CD14-positive monocyte (primary cell): ENCODE data around the gene TUT7. TPM values are rescaled to one million over a fixed set of nuclear protein-coding genes. Genes with fewer than 3 reads are reported as not detected.

Source experiments
- DNase-seq, 3 donors: peaks; one replicate each; pipeline ENCODE4 v3.0.0-alpha.2; 2011 to 2022
- H2AFZ ChIP-seq: 2 replicates; pipeline ENCODE4 v1.6.0; 2012; ENCODE audit warnings: mild to moderate bottlenecking, low read depth, low read length, inconsistent platforms; ENCODE audit not compliant: insufficient read depth, poor library complexity, severe bottlenecking
- H3K27ac ChIP-seq, 2 donors: 1 replicate in 1 of 2; 2 replicates in 1 of 2; pipeline ENCODE4 v1.5.1; 2012 to 2013; ENCODE audit warnings: low read length in 2 of 2, control low read depth in 1 of 2, inconsistent platforms in 1 of 2, low read depth in 1 of 2, mild to moderate bottlenecking in 1 of 2
- H3K27me3 ChIP-seq, 2 donors: one replicate each; pipeline versions ENCODE4 v1.6.0 to v1.6.1; 2011 to 2013; ENCODE audit warnings: low read length in 2 of 2; ENCODE audit not compliant: control insufficient read depth in 2 of 2, insufficient read depth in 2 of 2
- H3K36me3 ChIP-seq, 2 donors: replicated peaks in 1 of 2; 1 replicate in 1 of 2; 2 replicates in 1 of 2; pipeline versions ENCODE4 v1.5.1 to v1.6.1; 2012 to 2013; ENCODE audit warnings: low read length in 2 of 2, control low read depth in 1 of 2, inconsistent platforms in 1 of 2, mild to moderate bottlenecking in 1 of 2; ENCODE audit not compliant: insufficient read depth in 2 of 2, control insufficient read depth in 1 of 2
- H3K4me1 ChIP-seq, 2 donors: 1 replicate in 1 of 2; 2 replicates in 1 of 2; pipeline versions ENCODE4 v1.5.1 to v1.6.1; 2012 to 2013; ENCODE audit warnings: low read length in 2 of 2, control low read depth in 1 of 2, inconsistent platforms in 1 of 2, mild to moderate bottlenecking in 1 of 2, moderate library complexity in 1 of 2; ENCODE audit not compliant: insufficient read depth in 2 of 2, control insufficient read depth in 1 of 2
- H3K4me2 ChIP-seq: replicated peaks from 2 replicates; pipeline ENCODE3; 2012; ENCODE audit warnings: low read length, moderate library complexity, mild to moderate bottlenecking; ENCODE audit not compliant: poor library complexity, severe bottlenecking; ENCODE audit errors: extremely low read depth
- H3K4me3 ChIP-seq, 3 experiments: fragments of 200-600 bp in 1 of 3; sonication (generic) in 1 of 3; replicated peaks in 1 of 3; 1 replicate in 2 of 3; 2 replicates in 1 of 3; pipeline ENCODE4 v1.5.1; 2011 to 2013; ENCODE audit warnings: low read length in 3 of 3, mild to moderate bottlenecking in 3 of 3, control low read depth in 2 of 3, low read depth in 2 of 3, inconsistent platforms in 1 of 3, moderate library complexity in 1 of 3
- H3K79me2 ChIP-seq: 2 replicates; pipeline ENCODE4 v1.6.0; 2012; ENCODE audit warnings: mild to moderate bottlenecking, control low read depth, inconsistent platforms, low read length, moderate library complexity; ENCODE audit not compliant: insufficient read depth
- H3K9ac ChIP-seq: 2 replicates; pipeline ENCODE4 v1.6.0; 2017; ENCODE audit warnings: low read length, mild to moderate bottlenecking; ENCODE audit not compliant: insufficient read depth, poor library complexity, severe bottlenecking
- H3K9me3 ChIP-seq, 2 donors: replicated peaks in 1 of 2; 1 replicate in 1 of 2; 2 replicates in 1 of 2; pipeline versions ENCODE4 v1.5.1 to v1.6.1; 2012 to 2013; ENCODE audit warnings: low read length in 2 of 2, control low read depth in 1 of 2; ENCODE audit not compliant: control insufficient read depth in 1 of 2, insufficient read depth in 1 of 2
- H4K20me1 ChIP-seq: 2 replicates; pipeline ENCODE4 v1.6.0; 2012; ENCODE audit warnings: mild to moderate bottlenecking, low read length, control low read depth, moderate library complexity; ENCODE audit not compliant: insufficient read depth
- H3K27ac Mint-ChIP-seq, 7 donors: one replicate each; pipeline ENCODE4 v1.8.0; 2020; ENCODE audit warnings: mild to moderate bottlenecking in 7 of 7, mixed read lengths in 7 of 7, moderate library complexity in 6 of 7, inconsistent platforms in 2 of 7
- H3K27me3 Mint-ChIP-seq, 3 donors: one replicate each; pipeline ENCODE4 v1.8.0; 2021 to 2022; ENCODE audit warnings: low read depth in 3 of 3, mild to moderate bottlenecking in 3 of 3, mixed read lengths in 3 of 3, moderate library complexity in 3 of 3, inconsistent platforms in 1 of 3
- H3K36me3 Mint-ChIP-seq, 2 donors: one replicate each; pipeline ENCODE4 v1.8.0; 2020; ENCODE audit warnings: mixed read lengths in 2 of 2, inconsistent platforms in 1 of 2, mild to moderate bottlenecking in 1 of 2
- H3K4me1 Mint-ChIP-seq: one replicate; pipeline ENCODE4 v1.8.0; 2020; ENCODE audit warnings: mild to moderate bottlenecking, mixed read lengths
- H3K4me3 Mint-ChIP-seq, 2 donors: one replicate each; pipeline ENCODE4 v1.8.0; 2020; ENCODE audit warnings: mild to moderate bottlenecking in 2 of 2, mixed read lengths in 2 of 2, moderate library complexity in 1 of 2
- H3K9me3 Mint-ChIP-seq, 7 donors: one replicate each; pipeline ENCODE4 v1.8.0; 2020 to 2022; ENCODE audit warnings: mixed read lengths in 7 of 7, mild to moderate bottlenecking in 6 of 7, moderate library complexity in 6 of 7, inconsistent platforms in 2 of 7
- WGBS: methylation state at CpG from one replicate; pipeline ENCODE4 v1.1.5; 2013; ENCODE audit warnings: missing lambda C conversion rate; ENCODE audit not compliant: insufficient coverage; 5-methylcytosine and 5-hydroxymethylcytosine counted together
- intact Hi-C, 2 donors: fragments of 100-400 bp; cut with micrococcal nuclease; formaldehyde crosslinking; loops; one replicate each; pipeline versions ENCODE4 v1.15.0 to v1.15.1; 2023
- polyA plus RNA-seq, 3 donors: library from polyadenylated mRNA; depleted of rRNA in 1 of 3; unstranded in 2 of 3; stranded (reverse) in 1 of 3; fragments of 300-500 nt in 2 of 3; fragments of >200 nt in 1 of 3; fragmentation: Illumina TruSeq in 2 of 3; gene quantifications; 1 replicate in 2 of 3; 2 replicates in 1 of 3; pipeline ENCODE4 v1.2.3, GENCODE V29; 2012 to 2021
- TF ChIP-seq, protein P1 (sequence below): fragments of 200-600 bp; IDR thresholded peaks from one replicate; pipeline ENCODE4 v1.8.0; 2022; ENCODE audit warnings: antibody characterized with exemption, mild to moderate bottlenecking

The TUT7 gene
- polyA plus RNA-seq, 3 donors, result 14.2 to 51.6 (median 27.9) TPM

GRCh38 chr9:86333651-86334050, 20.6 kb downstream of the TUT7 start:
- WGBS, result 100% methylated on average over 2 of the region's 2 CpGs
- peak overlapping the region in 1 of 2 donors; percentile 12 for H3K27ac ChIP-seq
- Mint-ChIP-seq H3K27me3 (no peaks in the 10 kb centered on the region), H3K9me3 (peaks cover 0 to 2% (median 0%) of the 10 kb centered on the region in 7 donors), H3K4me3 (no peak overlapping the region), H3K4me1 (peaks cover 19% of the 10 kb centered on the region), H3K27ac (no peak overlapping the region), H3K36me3 (peaks cover 79 to 93% of the 10 kb centered on the region in 2 donors)
- peaks cover 71 to 90% of the 10 kb centered on the region in 2 donors for H3K36me3 ChIP-seq
- no peaks in the 10 kb centered on the region for H3K9me3 ChIP-seq
- no peak overlapping the region for H3K4me3 ChIP-seq
- H3K79me2 ChIP-seq, result no peaks in the 10 kb centered on the region
- TF ChIP-seq, protein P1, sequence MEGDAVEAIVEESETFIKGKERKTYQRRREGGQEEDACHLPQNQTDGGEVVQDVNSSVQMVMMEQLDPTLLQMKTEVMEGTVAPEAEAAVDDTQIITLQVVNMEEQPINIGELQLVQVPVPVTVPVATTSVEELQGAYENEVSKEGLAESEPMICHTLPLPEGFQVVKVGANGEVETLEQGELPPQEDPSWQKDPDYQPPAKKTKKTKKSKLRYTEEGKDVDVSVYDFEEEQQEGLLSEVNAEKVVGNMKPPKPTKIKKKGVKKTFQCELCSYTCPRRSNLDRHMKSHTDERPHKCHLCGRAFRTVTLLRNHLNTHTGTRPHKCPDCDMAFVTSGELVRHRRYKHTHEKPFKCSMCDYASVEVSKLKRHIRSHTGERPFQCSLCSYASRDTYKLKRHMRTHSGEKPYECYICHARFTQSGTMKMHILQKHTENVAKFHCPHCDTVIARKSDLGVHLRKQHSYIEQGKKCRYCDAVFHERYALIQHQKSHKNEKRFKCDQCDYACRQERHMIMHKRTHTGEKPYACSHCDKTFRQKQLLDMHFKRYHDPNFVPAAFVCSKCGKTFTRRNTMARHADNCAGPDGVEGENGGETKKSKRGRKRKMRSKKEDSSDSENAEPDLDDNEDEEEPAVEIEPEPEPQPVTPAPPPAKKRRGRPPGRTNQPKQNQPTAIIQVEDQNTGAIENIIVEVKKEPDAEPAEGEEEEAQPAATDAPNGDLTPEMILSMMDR, result no peak
- no peak overlapping the region for H2AFZ ChIP-seq
- no peak for DNase-seq
- peaks cover 45% of the 10 kb centered on the region for H4K20me1 ChIP-seq
- no peak overlapping the region for H3K9ac ChIP-seq
- no peaks in the 10 kb centered on the region for H3K27me3 ChIP-seq
- H3K4me2 ChIP-seq, result no peak overlapping the region
- intact Hi-C loops, result loop anchor here in 1 of 2 donors (10.0 kb wide), 1 partner anchor 49 kb away; the partner anchor contains the start of gene ISCA1
- peaks cover 17 to 19% of the 10 kb centered on the region in 2 donors for H3K4me1 ChIP-seq

DNA sequence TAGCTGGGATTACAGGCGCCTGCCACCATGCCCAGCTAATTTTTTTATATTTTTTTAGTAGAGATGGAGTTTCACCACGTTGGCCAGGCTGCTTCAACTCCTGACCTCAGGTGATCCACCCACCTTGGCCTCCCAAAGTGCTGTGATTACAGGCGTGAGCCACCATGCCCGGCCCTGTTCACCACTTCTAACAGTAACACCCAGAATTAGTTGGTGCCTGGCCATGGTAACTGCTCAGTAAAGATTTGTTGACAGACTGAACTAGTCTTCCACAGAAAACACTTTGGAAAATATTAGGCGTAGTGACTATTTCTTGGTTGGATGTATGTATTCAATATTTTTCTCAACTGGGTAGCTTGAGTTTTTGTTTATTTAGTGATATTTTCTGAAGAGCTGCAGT, 24.0 kb downstream of the TUT7 start:
- Histone ChIP-seq H3K27ac (no peak overlapping the region), H3K9ac (no peak overlapping the region), H3K4me2 (no peak overlapping the region), H3K9me3 (no peaks in the 10 kb centered on the region), H4K20me1 (peaks cover 70% of the 10 kb centered on the region), H3K4me1 (no peaks in the 10 kb centered on the region), H3K79me2 (no peaks in the 10 kb centered on the region), H2AFZ (no peak overlapping the region), H3K4me3 (no peak overlapping the region), H3K27me3 (no peaks in the 10 kb centered on the region), H3K36me3 (peaks cover 83 to 100% of the 10 kb centered on the region in 2 donors)
- intact Hi-C loops, result loop anchor here in 1 of 2 donors (10.0 kb wide), 1 partner anchor 45 kb away; the partner anchor contains the start of gene ISCA1
- DNase-seq, result no peak
- 100% methylated on average over 1 of the region's 5 CpGs for WGBS
- TF ChIP-seq, protein P1, result no peak
- Mint-ChIP-seq H3K9me3 (peaks cover 0 to 2% (median 0%) of the 10 kb centered on the region in 7 donors), H3K27ac (peak overlapping the region in 2 of 7 donors; percentile 20 to 72), H3K36me3 (peaks cover 84 to 93% of the 10 kb centered on the region in 2 donors), H3K4me1 (no peaks in the 10 kb centered on the region), H3K27me3 (no peaks in the 10 kb centered on the region), H3K4me3 (no peak overlapping the region)
